ENCODE measurements around the gene MLH3. TPM values are rescaled to one million over a fixed set of nuclear protein-coding genes. Genes with fewer than 3 reads are reported as not detected.

The MLH3 gene
- 22.0 and 26.3 TPM in 2 replicates for total RNA-seq

DNA sequence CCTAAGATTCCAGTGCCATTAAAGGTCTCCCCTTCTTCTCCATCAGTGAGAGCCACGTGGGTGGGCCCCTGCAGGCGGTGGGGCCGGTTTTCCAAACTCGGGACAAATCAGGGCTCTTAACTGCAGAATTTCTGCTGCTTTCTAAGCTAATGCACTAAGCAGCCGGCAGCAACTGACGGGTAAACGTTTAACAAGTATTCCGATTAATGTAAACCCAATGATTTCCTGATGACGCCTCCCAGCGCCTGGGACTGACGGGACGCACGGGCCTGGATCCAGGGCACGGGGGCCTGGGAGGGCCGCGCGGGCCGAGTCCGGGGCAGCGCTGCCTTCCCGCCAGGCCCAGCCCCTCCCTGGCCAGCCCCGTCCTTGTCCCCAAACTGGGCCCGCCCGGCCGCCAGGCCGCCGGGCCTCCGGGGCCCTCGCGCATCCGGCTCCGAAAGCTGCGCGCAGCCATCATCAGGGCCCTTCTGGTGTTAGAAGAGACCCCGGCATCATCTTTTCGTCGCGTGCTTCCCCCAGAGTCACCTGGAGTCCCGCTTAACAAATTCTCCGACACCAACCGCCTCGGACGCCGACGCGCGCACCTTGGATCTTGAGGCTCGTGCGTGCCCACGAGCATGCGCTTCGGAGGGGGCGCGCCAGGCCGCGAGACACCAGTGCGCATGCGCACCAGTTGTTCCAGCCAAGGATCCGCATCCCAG, at the start of gene MLH3:
Gene MLH3, minus strand, starts transcription at position 616 of the 704 bp plus-strand sequence. CDS start 1,812 bp downstream, outside the sequence.

DNA sequence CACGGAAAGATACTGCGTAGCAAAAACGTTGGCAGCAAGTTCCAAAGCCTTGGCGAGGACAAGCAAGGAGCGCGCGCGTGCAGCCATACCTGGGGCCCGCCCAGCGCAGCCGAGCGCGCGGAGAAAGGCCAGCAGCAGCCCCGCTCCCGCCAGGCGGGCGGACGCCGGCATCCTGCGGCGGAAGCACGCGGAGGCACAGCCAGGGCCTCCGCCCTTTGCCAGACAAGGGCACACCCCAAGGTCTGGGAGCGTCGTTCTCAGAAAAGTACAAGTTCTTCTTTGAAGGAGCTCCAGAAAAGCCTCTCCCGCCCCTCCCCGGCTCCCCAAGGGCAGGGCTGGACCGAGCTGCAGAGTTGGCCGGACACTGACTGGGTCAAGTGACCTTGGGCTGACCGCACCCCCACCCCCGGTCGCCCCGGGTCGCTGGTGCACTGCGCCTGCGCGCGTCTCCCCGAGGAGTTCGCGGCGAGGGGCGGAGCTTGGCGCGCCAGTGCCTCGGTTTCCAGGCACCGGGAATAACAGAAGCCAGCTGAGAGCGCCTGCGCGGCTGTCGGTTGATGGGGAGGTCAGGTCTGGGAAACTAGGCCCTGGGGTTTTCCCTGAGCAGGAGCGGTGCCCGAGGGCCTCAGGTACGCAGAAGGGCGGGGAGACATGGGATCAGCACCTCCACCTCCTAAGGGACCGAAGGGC, 18.0 kb upstream of the MLH3 start, which contains the start of gene ZC2HC1C:
Gene ZC2HC1C, plus strand, starts transcription at position 521 of the 690 bp plus-strand sequence. CDS start 933 bp downstream, outside the sequence.

DNA sequence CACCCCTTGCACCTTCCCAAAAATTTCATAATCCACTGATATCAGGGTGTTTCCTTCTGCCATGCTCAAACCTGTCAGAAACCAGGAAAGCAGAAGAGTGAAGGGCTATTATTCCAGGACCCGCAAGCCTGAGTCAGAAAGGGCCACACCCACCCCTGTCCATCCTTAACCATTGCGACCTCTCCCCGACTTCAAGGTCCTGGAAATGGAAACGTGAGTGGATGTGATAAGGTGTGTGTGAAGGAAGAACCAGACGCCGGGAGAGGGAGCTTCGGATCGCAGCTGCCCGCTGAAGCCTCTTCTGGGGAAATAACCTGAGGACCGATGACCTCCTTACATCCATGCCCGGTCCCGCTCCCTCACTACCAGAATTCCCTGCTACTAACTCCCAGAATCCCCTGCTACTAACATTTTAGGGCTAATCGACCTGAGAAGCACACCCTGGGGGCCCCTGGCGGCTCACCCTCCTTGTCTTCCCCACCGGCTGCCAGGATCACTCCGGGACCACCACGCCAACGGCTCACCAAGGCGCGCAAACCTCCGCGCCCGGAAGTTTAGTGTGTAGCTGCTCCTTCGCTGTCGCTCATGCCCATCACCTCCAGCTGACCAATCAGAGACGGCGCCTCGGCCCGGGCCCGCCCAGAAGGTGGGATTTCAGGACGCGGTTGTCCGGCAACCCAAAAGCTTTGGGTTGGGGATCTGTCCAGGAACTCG, 12.4 kb upstream of the MLH3 start, which contains the start of gene ACYP1:
Gene ACYP1, minus strand, starts transcription at position 534 of the 714 bp plus-strand sequence. Its CDS starts 471 bp downstream, at position 63.

GRCh38 chr14:75002392-75003249, 48.6 kb downstream of the MLH3 start, which contains the start of gene EIF2B2:
TSS of gene EIF2B2 (plus strand) at chr14:75002921. CDS start at chr14:75002991, 70 bp downstream.

Other genes with a start within 250 kb of the MLH3 start
- gene PROX2, start 175.3 kb downstream of the MLH3 start, total RNA-seq, result not detected in 2 replicates
- 76.6 and 78.0 TPM in 2 replicates for gene DLST, start 169.6 kb downstream of the MLH3 start, total RNA-seq
- 0.13 and 0.43 TPM in 2 replicates for gene RPS6KL1, start 128.2 kb downstream of the MLH3 start, total RNA-seq
- gene PGF, start 95.9 kb downstream of the MLH3 start, total RNA-seq, result 9.7 and 27.8 TPM in 2 replicates
- gene EIF2B2, start 48.5 kb downstream of the MLH3 start, total RNA-seq, result 41.9 and 52.5 TPM in 2 replicates
- 4.7 and 5.8 TPM in 2 replicates for gene ACYP1, start 12.6 kb upstream of the MLH3 start, total RNA-seq
- 0.69 and 0.85 TPM in 2 replicates for gene ZC2HC1C, start 18.2 kb upstream of the MLH3 start, total RNA-seq
- 102 and 103 TPM in 2 replicates for gene NEK9, start 75.6 kb upstream of the MLH3 start, total RNA-seq
- gene TMED10, start 125.1 kb upstream of the MLH3 start, total RNA-seq, result 552 and 732 TPM in 2 replicates
- 41.1 and 43.9 TPM in 2 replicates for gene FOS, start 227.4 kb upstream of the MLH3 start, total RNA-seq